Neuronal stem cell (in vitro differentiated cells): ENCODE results near the gene KLC4.
"Not testable (repeated sequence)": the region's sequence is repeated elsewhere in the genome, so short reads cannot be mapped to it uniquely, and the experiment has no call there.

Experiments used
- DNase-seq: peaks from one replicate; pipeline ENCODE4 v3.0.0-alpha.2; 2013; ENCODE audit warnings: low spot score
- H2AFZ ChIP-seq: one replicate; pipeline ENCODE4 v1.6.1; 2013; ENCODE audit warnings: mild to moderate bottlenecking, low read length, inconsistent platforms
- H2AK5ac ChIP-seq: 2 replicates; pipeline ENCODE4 v1.6.1; 2013; ENCODE audit warnings: low read depth, mild to moderate bottlenecking, inconsistent platforms, low read length, moderate library complexity, mixed read lengths
- H2BK120ac ChIP-seq: 2 replicates; pipeline ENCODE4 v1.6.1; 2013; ENCODE audit warnings: low read depth, mild to moderate bottlenecking, inconsistent platforms, low read length, moderate library complexity, mixed read lengths
- H2BK12ac ChIP-seq: one replicate; pipeline ENCODE4 v1.6.1; 2013; ENCODE audit warnings: low read length, inconsistent platforms
- H2BK15ac ChIP-seq: 2 replicates; pipeline ENCODE4 v1.6.1; 2013; ENCODE audit warnings: mild to moderate bottlenecking, low read length, inconsistent platforms, mixed read lengths
- H2BK5ac ChIP-seq: one replicate; pipeline ENCODE4 v1.6.1; 2013; ENCODE audit warnings: inconsistent platforms, mild to moderate bottlenecking, low read length, moderate library complexity
- H3K14ac ChIP-seq: one replicate; pipeline ENCODE4 v1.6.1; 2013; ENCODE audit warnings: low read length, inconsistent platforms
- H3K18ac ChIP-seq: 2 replicates; pipeline ENCODE4 v1.6.1; 2013; ENCODE audit warnings: low read length, inconsistent platforms
- H3K23ac ChIP-seq: 2 replicates; pipeline ENCODE4 v1.6.1; 2013; ENCODE audit warnings: low read depth, mild to moderate bottlenecking, mixed read lengths, low read length, inconsistent platforms; ENCODE audit not compliant: poor library complexity
- H3K27ac ChIP-seq: replicated peaks from 3 replicates; pipeline ENCODE4 v1.5.1; 2013; ENCODE audit warnings: low read length, inconsistent platforms
- H3K27me3 ChIP-seq, 3 experiments: 2 replicates each; pipeline ENCODE4 v1.6.1; 2013; ENCODE audit warnings: low read length in 3 of 3, mild to moderate bottlenecking in 2 of 3, inconsistent platforms in 1 of 3, low read depth in 1 of 3, mixed read lengths in 1 of 3, moderate library complexity in 1 of 3; ENCODE audit not compliant: control insufficient read depth in 3 of 3, insufficient read depth in 3 of 3
- H3K36me3 ChIP-seq, 2 donors: replicated peaks in 1 of 2; 2 replicates each; pipeline ENCODE4 v1.6.1; 2013; ENCODE audit warnings: low read length in 2 of 2; ENCODE audit not compliant: control insufficient read depth in 2 of 2, insufficient read depth in 2 of 2
- H3K4ac ChIP-seq: 2 replicates; pipeline ENCODE4 v1.6.1; 2013; ENCODE audit warnings: inconsistent platforms, mild to moderate bottlenecking, low read length, moderate library complexity
- H3K4me1 ChIP-seq, 2 donors: 1 replicate in 1 of 2; 2 replicates in 1 of 2; pipeline ENCODE4 v1.6.1; 2013; ENCODE audit warnings: low read length in 2 of 2, low read depth in 1 of 2; ENCODE audit not compliant: control insufficient read depth in 2 of 2, insufficient read depth in 1 of 2
- H3K4me2 ChIP-seq: one replicate; pipeline ENCODE4 v1.6.1; 2013; ENCODE audit warnings: mild to moderate bottlenecking, low read length, inconsistent platforms; ENCODE audit not compliant: insufficient read depth, poor library complexity, severe bottlenecking
- H3K4me3 ChIP-seq, 2 donors: 2 replicates each; pipeline ENCODE4 v1.5.1; 2013; ENCODE audit warnings: low read length in 2 of 2, mild to moderate bottlenecking in 2 of 2, inconsistent platforms in 1 of 2, moderate library complexity in 1 of 2
- H3K79me1 ChIP-seq: one replicate; pipeline ENCODE4 v1.6.1; 2013; ENCODE audit warnings: low read depth, mild to moderate bottlenecking, inconsistent platforms, low read length, moderate library complexity
- H3K9ac ChIP-seq: one replicate; pipeline ENCODE4 v1.6.1; 2013; ENCODE audit warnings: mild to moderate bottlenecking, low read depth, low read length, inconsistent platforms; ENCODE audit not compliant: poor library complexity
- H3K9me3 ChIP-seq, 2 donors: replicated peaks in 1 of 2; 2 replicates each; pipeline versions ENCODE3 to v1.6.1; 2013; ENCODE audit warnings: low read length in 2 of 2, mild to moderate bottlenecking in 2 of 2, inconsistent platforms in 1 of 2, low read depth in 1 of 2, mixed read lengths in 1 of 2, moderate library complexity in 1 of 2; ENCODE audit not compliant: control insufficient read depth in 2 of 2, insufficient read depth in 1 of 2
- H4K8ac ChIP-seq: one replicate; pipeline ENCODE4 v1.6.1; 2013; ENCODE audit warnings: low read depth, mild to moderate bottlenecking, inconsistent platforms, low read length, moderate library complexity
- H4K91ac ChIP-seq: one replicate; pipeline ENCODE4 v1.6.1; 2013; ENCODE audit warnings: low read length, low read depth, mild to moderate bottlenecking, inconsistent platforms; ENCODE audit not compliant: poor library complexity
- WGBS, 2 donors: extraction: QIAGEN DNeasy Blood & Tissue Kit; methylation state at CpG; one replicate each; pipeline ENCODE4 v1.1.7; 2013; ENCODE audit warnings: missing lambda C conversion rate in 2 of 2, mixed read lengths in 1 of 2; ENCODE audit not compliant: insufficient read length in 2 of 2, insufficient replicate concordance in 1 of 2; ENCODE audit errors: extremely low coverage in 2 of 2; 5-methylcytosine and 5-hydroxymethylcytosine counted together

KLC4 gene

DNA sequence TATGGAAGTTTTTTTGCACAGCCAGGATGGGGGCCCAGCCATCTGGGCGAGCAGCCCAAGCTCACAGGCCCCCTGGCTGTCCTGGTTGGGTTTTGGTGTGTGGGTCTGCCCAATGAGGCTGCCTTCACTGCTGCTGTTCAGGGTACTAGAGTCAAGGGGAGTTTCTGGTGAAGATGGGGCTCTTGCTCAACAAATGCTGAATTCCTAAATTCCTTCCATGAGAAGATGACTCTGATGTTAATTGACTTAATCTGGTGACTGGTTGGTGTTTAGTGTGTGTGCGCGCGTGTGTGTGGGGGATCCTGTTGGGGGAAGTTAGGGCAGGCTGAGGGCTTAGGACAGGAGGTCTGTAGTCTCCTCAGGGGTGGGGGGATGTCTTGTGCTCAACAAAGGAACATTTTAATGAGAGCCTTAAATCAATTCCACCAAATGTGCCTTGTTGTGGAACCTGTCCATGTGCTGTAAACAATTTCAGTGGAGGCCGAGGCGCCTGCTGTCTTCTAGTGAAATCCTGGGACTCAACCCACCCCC, 18.6 kb downstream of the KLC4 start:
- peaks cover 1 to 2% of the 10 kb centered on the region in 2 donors for H3K36me3 ChIP-seq
- H3K4me3 ChIP-seq, result peak overlapping the region in 1 of 2 donors; percentile 98
- no peaks in the 10 kb centered on the region for H3K9me3 ChIP-seq
- H2AK5ac ChIP-seq, result no peak overlapping the region
- H3K79me1 ChIP-seq, result peaks cover 4% of the 10 kb centered on the region
- no peak overlapping the region for H3K14ac ChIP-seq
- H2BK120ac ChIP-seq, result no peak overlapping the region
- no peak for DNase-seq
- no peak overlapping the region for H3K4ac ChIP-seq
- H2AFZ ChIP-seq, result no peak overlapping the region
- no peaks in the 10 kb centered on the region for H3K27me3 ChIP-seq
- H2BK5ac ChIP-seq, result no peak overlapping the region
- H3K18ac ChIP-seq, result no peak overlapping the region
- H3K4me1 ChIP-seq, result peaks cover 18 to 21% of the 10 kb centered on the region in 2 donors
- H2BK12ac ChIP-seq, result no peak overlapping the region
- H3K27ac ChIP-seq, result no peak overlapping the region
- no peak overlapping the region for H4K91ac ChIP-seq
- no CpG with 5 or more reads among the region's 6 CpGs for WGBS, 2 donors
- H3K4me2 ChIP-seq, result no peak overlapping the region
- H2BK15ac ChIP-seq, result no peak overlapping the region
- no peak overlapping the region for H3K23ac ChIP-seq
- no peak overlapping the region for H3K9ac ChIP-seq
- H4K8ac ChIP-seq, result no peak overlapping the region

DNA sequence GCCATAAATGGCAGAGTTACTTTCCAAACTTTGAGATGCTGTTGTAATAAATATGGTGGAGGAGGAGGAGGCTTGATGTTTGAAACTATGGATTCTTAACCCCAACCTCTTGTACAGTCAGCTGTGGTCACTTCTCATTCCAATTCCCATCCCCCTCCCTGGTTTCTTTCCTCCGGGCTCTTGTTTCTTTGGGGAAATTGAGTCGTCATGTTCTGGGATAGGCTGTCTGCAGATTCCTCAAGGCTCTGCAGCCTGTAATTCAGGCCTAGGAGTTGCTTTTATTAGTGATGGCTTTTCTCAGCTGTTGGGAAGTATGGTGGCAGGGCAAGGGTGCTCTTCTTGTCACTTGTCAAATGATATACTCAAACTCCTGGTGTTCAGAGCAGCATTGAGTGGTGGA, 19.3 kb downstream of the KLC4 start:
- H3K9ac ChIP-seq, result no peak overlapping the region
- H4K91ac ChIP-seq, result no peak overlapping the region
- no peak overlapping the region for H3K23ac ChIP-seq
- H3K36me3 ChIP-seq, result peaks cover 0 to 2% of the 10 kb centered on the region in 2 donors
- no peak overlapping the region for H3K4me2 ChIP-seq
- peaks cover 18 to 21% of the 10 kb centered on the region in 2 donors for H3K4me1 ChIP-seq
- H2BK15ac ChIP-seq, result no peak overlapping the region
- no peak overlapping the region for H4K8ac ChIP-seq
- WGBS, 2 donors, result no CpG with 5 or more reads among the region's 2 CpGs
- no peak overlapping the region for H3K14ac ChIP-seq
- H3K18ac ChIP-seq, result no peak overlapping the region
- H3K79me1 ChIP-seq, result peaks cover 6% of the 10 kb centered on the region
- no peaks in the 10 kb centered on the region for H3K9me3 ChIP-seq
- H2AFZ ChIP-seq, result no peak overlapping the region
- no peak overlapping the region for H2BK120ac ChIP-seq
- H2BK5ac ChIP-seq, result no peak overlapping the region
- H3K27ac ChIP-seq, result no peak overlapping the region
- H3K4me3 ChIP-seq, result no peak overlapping the region
- DNase-seq, result no peak
- no peak overlapping the region for H3K4ac ChIP-seq
- no peak overlapping the region for H2AK5ac ChIP-seq
- no peaks in the 10 kb centered on the region for H3K27me3 ChIP-seq
- H2BK12ac ChIP-seq, result no peak overlapping the region

DNA sequence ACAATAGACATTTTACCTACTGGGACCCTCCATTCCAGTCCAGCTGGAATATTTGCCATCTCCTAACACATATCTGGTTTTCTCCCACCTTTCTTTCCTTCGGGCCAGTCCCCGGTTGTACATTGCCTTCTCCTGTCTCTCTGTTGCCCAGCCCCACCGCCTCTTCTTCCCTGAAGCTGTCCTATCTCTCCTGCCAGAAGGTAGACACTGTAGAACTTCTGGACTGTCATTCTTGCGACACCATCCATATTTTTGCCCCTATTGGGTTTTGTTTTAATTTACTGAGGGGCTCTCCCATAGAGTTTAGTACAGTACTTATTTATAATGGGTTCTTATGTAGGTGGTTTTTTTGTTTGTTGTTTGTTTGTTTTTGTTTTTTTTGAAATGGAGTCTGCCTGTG, 21.6 kb downstream of the KLC4 start:
- Histone ChIP-seq H3K79me1 (peaks cover 4% of the 10 kb centered on the region), H3K9me3 (no peaks in the 10 kb centered on the region), H3K4me3 (no peak overlapping the region), H3K4ac (no peak overlapping the region), H2AK5ac (no peak overlapping the region), H2BK12ac (no peak overlapping the region), H3K27ac (no peak overlapping the region), H2BK15ac (no peak overlapping the region), H3K36me3 (no peaks in the 10 kb centered on the region), H3K9ac (no peak overlapping the region), H2BK120ac (no peak overlapping the region), H2AFZ (no peak overlapping the region), H3K14ac (no peak overlapping the region), H3K4me2 (no peak overlapping the region), H2BK5ac (no peak overlapping the region), H3K18ac (no peak overlapping the region), H3K23ac (no peak overlapping the region), H3K4me1 (peaks cover 6 to 10% of the 10 kb centered on the region in 2 donors), H4K91ac (no peak overlapping the region), H4K8ac (no peak overlapping the region), H3K27me3 (no peaks in the 10 kb centered on the region)
- WGBS, 2 donors, result no CpG with 5 or more reads among the region's 4 CpGs
- DNase-seq, result no peak

DNA sequence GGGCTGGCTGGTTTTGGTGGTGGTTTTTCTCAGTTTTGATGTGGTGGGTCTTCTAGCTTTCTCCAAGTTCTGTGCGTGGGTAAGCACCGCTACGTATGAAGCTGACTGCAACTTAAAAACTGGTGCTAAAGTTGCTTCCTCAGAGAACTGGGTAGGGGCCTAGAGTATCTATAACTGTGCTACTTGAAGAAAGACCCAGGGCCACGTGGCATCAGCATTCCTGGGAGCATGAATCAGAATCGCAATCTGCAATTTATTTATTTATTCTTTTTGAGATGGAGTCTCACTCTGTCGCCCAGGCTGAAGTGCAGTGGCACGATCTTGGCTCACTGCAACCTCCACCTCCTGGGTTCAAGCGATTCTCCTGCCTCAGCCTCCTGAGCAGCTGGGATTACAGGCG, 22.5 kb downstream of the KLC4 start:
- H3K27ac ChIP-seq, H3K4me3 ChIP-seq, H2AK5ac ChIP-seq, H3K4ac ChIP-seq, DNase-seq, H3K36me3 ChIP-seq, H2AFZ ChIP-seq, H2BK120ac ChIP-seq, H3K23ac ChIP-seq, H3K9me3 ChIP-seq, H3K9ac ChIP-seq, H4K8ac ChIP-seq, H3K4me2 ChIP-seq, H3K18ac ChIP-seq, H2BK5ac ChIP-seq, H4K91ac ChIP-seq, H2BK12ac ChIP-seq, H3K79me1 ChIP-seq, H3K27me3 ChIP-seq, H2BK15ac ChIP-seq, H3K14ac ChIP-seq: not testable (repeated sequence)
- peaks cover 6 to 10% of the 10 kb centered on the region in 2 donors for H3K4me1 ChIP-seq
- WGBS, 2 donors, result no CpG with 5 or more reads among the region's 9 CpGs
